HG02840 (cell line): ENCODE measurements around the gene AFM.
A peak's percentile ranks its signal among the peaks of the same experiment; 100 is the strongest.

Experiments
- ATAC-seq: cut with Tn5 transposase; IDR thresholded peaks from one replicate; pipeline ENCODE4 v1.9.1; 2021; ENCODE audit warnings: mild to moderate bottlenecking, moderate library complexity, moderate number of reproducible peaks; ENCODE audit not compliant: unreplicated experiment, low FRiP score

AFM gene

GRCh38 chr4:73481358-73481757 lies at the start of gene AFM:
Gene AFM (plus strand): TSS chr4:73481745. CDS start chr4:73481776, 31 bp downstream.
- ATAC-seq: no peak

GRCh38 chr4:73431813-73432168 lies 49.8 kb upstream of the AFM start:
- no peak for ATAC-seq

- no peak for ATAC-seq
These were observed 49.2 kb upstream of the AFM start for GRCh38 chr4:73432169-73433000.

- no peak for ATAC-seq
These were observed 48.4 kb upstream of the AFM start for GRCh38 chr4:73433140-73433539.

- no peak for ATAC-seq
These were observed 47.2 kb upstream of the AFM start for GRCh38 chr4:73434311-73434710.

- ATAC-seq: no peak
These were observed 45.6 kb upstream of the AFM start, which contains the start of gene AFP for GRCh38 chr4:73435984-73436383. Gene AFP (plus strand): TSS chr4:73436221. CDS start chr4:73436263, 42 bp downstream.

GRCh38 chr4:73436674-73437557 lies 44.6 kb upstream of the AFM start:
- ATAC-seq: no peak

- no peak for ATAC-seq
These were observed 44.0 kb upstream of the AFM start for GRCh38 chr4:73437558-73437956.

- ATAC-seq: no peak
These were observed 43.5 kb upstream of the AFM start for GRCh38 chr4:73438048-73438447.

GRCh38 chr4:73438582-73439215 lies 42.8 kb upstream of the AFM start:
- ATAC-seq: no peak

- ATAC-seq: no peak
These were observed 42.1 kb upstream of the AFM start for GRCh38 chr4:73439445-73439844.

- no peak for ATAC-seq
These were observed 41.6 kb upstream of the AFM start for GRCh38 chr4:73439991-73440390.

- no peak for ATAC-seq
These were observed 40.9 kb upstream of the AFM start for GRCh38 chr4:73440653-73441052.

- ATAC-seq: no peak
These were observed 39.3 kb upstream of the AFM start for GRCh38 chr4:73442275-73442674.

- ATAC-seq: no peak
These were observed 38.3 kb upstream of the AFM start for GRCh38 chr4:73443224-73443623.

GRCh38 chr4:73445383-73446335 lies 35.9 kb upstream of the AFM start:
- no peak for ATAC-seq

GRCh38 chr4:73446336-73446938 lies 35.1 kb upstream of the AFM start:
- ATAC-seq: peak; percentile 99

- ATAC-seq: no peak
These were observed 33.9 kb upstream of the AFM start for GRCh38 chr4:73447671-73448070.

GRCh38 chr4:73448448-73449203 lies 32.9 kb upstream of the AFM start:
- no peak for ATAC-seq
